Tibial artery (tissue), 4 donors: ENCODE data around the gene TECRL.

Source experiments
- DNase-seq, 2 donors: peaks; one replicate each; pipeline ENCODE4 v3.0.0-alpha.2; 2019
- H3K27ac ChIP-seq, 2 donors: fragments of 200-600 bp; sonication (generic) in 1 of 2; 1 replicate in 1 of 2; 2 replicates in 1 of 2; pipeline ENCODE4 v1.5.1; 2018 to 2019; ENCODE audit warnings: mild to moderate bottlenecking in 1 of 2
- H3K27me3 ChIP-seq, 2 donors: fragments of 200-600 bp; sonication (generic) in 1 of 2; one replicate each; pipeline versions ENCODE4 v1.5.1 to v1.6.0; 2016 to 2019
- H3K36me3 ChIP-seq, 3 donors: fragments of 200-600 bp; sonication (generic) in 2 of 3; one replicate each; pipeline ENCODE4 v1.5.1; 2016 to 2019; ENCODE audit warnings: mild to moderate bottlenecking in 2 of 3
- H3K4me1 ChIP-seq, 4 donors: fragments of 200-600 bp; sonication (generic) in 2 of 4; 1 replicate in 3 of 4; 2 replicates in 1 of 4; pipeline ENCODE4 v1.5.1; 2016 to 2019
- H3K4me3 ChIP-seq, 2 donors: fragments of 200-600 bp; sonication (generic) in 1 of 2; 1 replicate in 1 of 2; 2 replicates in 1 of 2; pipeline ENCODE4 v1.5.1; 2018 to 2019; ENCODE audit warnings: mild to moderate bottlenecking in 2 of 2
- H3K9me3 ChIP-seq, 3 donors: fragments of 200-600 bp; sonication (generic) in 1 of 3; one replicate each; pipeline ENCODE4 v1.5.1; 2016 to 2019
- intact Hi-C: fragments of 100-400 bp; cut with DNase I; formaldehyde crosslinking; loops from one replicate; pipeline ENCODE4 v1.15.0; 2023; ENCODE audit warnings: low total_unique reads
- TF ChIP-seq, protein P1 (sequence below), 2 experiments: fragments of 200-600 bp in 1 of 2; fragments of 450-650 bp in 1 of 2; IDR thresholded peaks; one replicate each; pipeline ENCODE4 v1.5.1; 2017 to 2019; ENCODE audit warnings: antibody characterized with exemption in 2 of 2, mild to moderate bottlenecking in 1 of 2, moderate library complexity in 1 of 2

Gene TECRL

DNA sequence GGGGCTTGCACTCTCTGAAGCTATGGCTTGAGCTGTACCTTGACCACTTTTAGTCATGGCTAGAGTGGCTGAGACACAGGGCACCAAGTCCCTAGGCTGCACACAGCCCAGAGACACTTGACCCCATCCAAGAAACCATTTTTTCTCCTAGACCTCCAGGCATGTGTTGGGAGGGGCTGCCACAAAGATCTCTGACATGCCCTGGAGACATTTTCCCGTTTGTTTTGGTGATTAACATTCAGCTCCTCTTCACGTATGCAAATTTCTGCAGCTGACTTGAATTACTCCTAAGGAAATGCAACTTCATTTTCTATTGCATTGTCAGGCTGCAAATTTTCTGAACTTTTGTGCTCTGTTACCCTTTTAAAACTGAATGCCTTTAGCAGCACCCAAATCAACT, 142.6 kb downstream of the TECRL start:
- TF ChIP-seq, protein P1, sequence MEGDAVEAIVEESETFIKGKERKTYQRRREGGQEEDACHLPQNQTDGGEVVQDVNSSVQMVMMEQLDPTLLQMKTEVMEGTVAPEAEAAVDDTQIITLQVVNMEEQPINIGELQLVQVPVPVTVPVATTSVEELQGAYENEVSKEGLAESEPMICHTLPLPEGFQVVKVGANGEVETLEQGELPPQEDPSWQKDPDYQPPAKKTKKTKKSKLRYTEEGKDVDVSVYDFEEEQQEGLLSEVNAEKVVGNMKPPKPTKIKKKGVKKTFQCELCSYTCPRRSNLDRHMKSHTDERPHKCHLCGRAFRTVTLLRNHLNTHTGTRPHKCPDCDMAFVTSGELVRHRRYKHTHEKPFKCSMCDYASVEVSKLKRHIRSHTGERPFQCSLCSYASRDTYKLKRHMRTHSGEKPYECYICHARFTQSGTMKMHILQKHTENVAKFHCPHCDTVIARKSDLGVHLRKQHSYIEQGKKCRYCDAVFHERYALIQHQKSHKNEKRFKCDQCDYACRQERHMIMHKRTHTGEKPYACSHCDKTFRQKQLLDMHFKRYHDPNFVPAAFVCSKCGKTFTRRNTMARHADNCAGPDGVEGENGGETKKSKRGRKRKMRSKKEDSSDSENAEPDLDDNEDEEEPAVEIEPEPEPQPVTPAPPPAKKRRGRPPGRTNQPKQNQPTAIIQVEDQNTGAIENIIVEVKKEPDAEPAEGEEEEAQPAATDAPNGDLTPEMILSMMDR (IDR thresholded peaks at IDR 0.05), result no peak

DNA sequence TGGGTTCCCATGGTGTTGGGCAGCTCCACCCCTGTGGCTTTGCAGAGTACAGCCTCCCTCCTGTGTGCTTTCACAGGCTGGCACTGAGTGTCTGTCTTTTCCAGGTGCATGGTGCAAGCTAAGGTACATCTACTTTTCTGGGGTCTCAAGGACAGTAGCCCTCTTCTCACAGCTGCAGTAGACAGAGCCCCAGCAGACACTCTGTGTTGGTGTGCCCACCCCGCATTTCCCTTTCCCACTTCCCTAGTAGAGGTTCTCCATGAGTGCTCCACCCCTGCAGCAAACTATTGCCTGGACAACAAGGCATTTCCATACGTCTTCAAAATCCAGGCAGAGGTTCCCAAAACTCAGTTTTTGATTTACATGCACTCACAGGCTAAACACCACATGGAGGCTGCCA, 143.0 kb downstream of the TECRL start:
- Histone ChIP-seq H3K9me3 (no peaks in the 10 kb centered on the region), H3K27me3 (no peaks in the 10 kb centered on the region), H3K36me3 (no peaks in the 10 kb centered on the region), H3K4me3 (no peak overlapping the region), H3K27ac (no peak overlapping the region), H3K4me1 (no peaks in the 10 kb centered on the region)
- TF ChIP-seq, protein P1 (IDR thresholded peaks at IDR 0.05), result no peak
- intact Hi-C loops, result no loop called here
- DNase-seq, result no peak

More for the DNA sequence above, 142.6 kb downstream of the TECRL start:
- intact Hi-C loops, result no loop called here
- Histone ChIP-seq H3K27me3 (no peaks in the 10 kb centered on the region), H3K4me3 (no peak overlapping the region), H3K27ac (no peak overlapping the region), H3K36me3 (no peaks in the 10 kb centered on the region), H3K9me3 (no peaks in the 10 kb centered on the region), H3K4me1 (no peaks in the 10 kb centered on the region)
- no peak for DNase-seq

DNA sequence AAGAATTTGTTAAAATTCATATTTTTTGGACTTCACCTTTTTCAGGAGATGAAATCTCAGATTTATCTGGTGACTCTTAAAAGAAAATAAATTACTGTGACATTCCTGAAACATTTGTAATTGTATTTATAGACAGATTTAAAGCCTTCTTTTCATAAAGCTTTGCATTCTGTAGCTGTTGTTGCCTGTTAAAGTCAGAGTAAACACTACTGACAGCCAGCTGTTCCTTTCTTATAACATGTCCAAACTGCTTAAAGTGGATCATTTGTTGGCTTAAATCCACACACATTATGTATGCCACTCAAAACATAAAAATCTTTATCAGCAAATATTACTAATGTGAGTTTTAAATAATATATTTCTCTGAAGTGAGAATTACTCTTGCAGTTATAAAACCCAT, 157.5 kb downstream of the TECRL start:
- TF ChIP-seq, protein P1 (IDR thresholded peaks at IDR 0.05), result no peak
- H3K4me1 ChIP-seq, result no peaks in the 10 kb centered on the region
- no peaks in the 10 kb centered on the region for H3K9me3 ChIP-seq
- H3K27me3 ChIP-seq, result no peaks in the 10 kb centered on the region
- no peak overlapping the region for H3K4me3 ChIP-seq
- H3K36me3 ChIP-seq, result no peaks in the 10 kb centered on the region
- intact Hi-C loops, result no loop called here
- no peak for DNase-seq
- H3K27ac ChIP-seq, result no peak overlapping the region

DNA sequence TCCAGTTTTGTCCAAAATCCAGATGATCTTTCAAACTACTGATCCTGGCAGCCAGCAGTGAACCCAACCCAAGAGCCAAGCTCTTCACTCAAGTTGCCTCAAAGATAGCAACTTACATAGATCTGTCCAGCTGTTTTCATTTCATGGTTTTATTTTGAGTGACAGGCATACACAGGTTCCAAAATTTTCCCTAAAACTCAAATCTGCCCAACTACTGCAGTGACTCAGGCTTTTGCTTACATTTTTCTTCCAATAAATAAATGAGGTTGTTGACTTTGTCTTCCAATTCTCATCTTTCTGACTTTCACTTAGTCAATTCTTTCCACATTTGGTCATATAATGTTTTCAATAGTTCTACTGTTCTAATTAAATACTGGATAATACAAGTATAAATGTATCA, 158.8 kb downstream of the TECRL start:
- Histone ChIP-seq H3K4me3 (no peak overlapping the region), H3K27ac (no peak overlapping the region), H3K27me3 (no peaks in the 10 kb centered on the region), H3K9me3 (no peaks in the 10 kb centered on the region), H3K36me3 (no peaks in the 10 kb centered on the region), H3K4me1 (no peaks in the 10 kb centered on the region)
- intact Hi-C loops, result no loop called here
- TF ChIP-seq, protein P1 (IDR thresholded peaks at IDR 0.05), result no peak
- DNase-seq, result no peak

DNA sequence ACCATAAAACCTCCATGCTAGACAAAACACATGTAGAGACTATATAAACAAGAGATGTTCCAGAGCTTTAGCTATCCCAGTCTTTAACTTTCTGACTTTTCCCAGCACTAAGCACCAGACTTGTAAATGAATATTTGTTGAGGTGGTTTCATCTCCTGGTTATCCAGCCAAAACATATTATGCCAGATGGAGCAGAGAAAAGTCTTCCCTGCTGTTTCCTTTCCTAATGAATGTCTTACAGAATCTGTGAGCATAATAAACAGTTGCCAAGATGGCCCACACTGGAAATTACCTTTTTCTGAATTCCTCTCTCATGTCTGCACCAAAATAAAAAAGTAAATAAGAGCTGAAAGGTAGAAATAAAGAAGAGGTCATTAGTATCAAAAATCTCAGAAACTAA, 159.2 kb downstream of the TECRL start:
- Histone ChIP-seq H3K4me1 (no peaks in the 10 kb centered on the region), H3K4me3 (no peak overlapping the region), H3K9me3 (no peaks in the 10 kb centered on the region), H3K27ac (no peak overlapping the region), H3K27me3 (no peaks in the 10 kb centered on the region), H3K36me3 (no peaks in the 10 kb centered on the region)
- intact Hi-C loops, result no loop called here
- TF ChIP-seq, protein P1 (IDR thresholded peaks at IDR 0.05), result no peak
- no peak for DNase-seq

DNA sequence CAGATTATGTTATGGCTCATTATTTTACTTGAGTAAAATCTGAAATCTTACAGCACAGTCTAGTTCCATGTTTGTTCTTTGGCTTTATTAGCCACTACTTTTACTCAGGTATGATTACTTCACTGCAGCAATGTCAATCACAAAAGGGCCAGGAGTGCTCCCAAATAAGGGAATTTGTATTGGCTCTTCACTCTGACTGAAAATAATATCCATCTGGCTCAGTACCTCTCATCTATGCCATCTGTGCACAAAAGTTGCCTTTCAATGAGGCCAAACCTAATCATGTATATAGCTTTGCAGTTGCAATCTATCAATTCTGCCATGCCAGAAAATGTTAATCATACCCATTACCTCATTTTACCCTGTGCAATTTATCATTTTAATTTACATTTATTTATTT, 161.1 kb downstream of the TECRL start:
- no peak for DNase-seq
- no peaks in the 10 kb centered on the region for H3K4me1 ChIP-seq
- intact Hi-C loops, result no loop called here
- no peaks in the 10 kb centered on the region for H3K27me3 ChIP-seq
- TF ChIP-seq, protein P1 (IDR thresholded peaks at IDR 0.05), result no peak
- H3K4me3 ChIP-seq, result no peak overlapping the region
- no peak overlapping the region for H3K27ac ChIP-seq
- no peaks in the 10 kb centered on the region for H3K9me3 ChIP-seq
- H3K36me3 ChIP-seq, result no peaks in the 10 kb centered on the region
